Panc1 (cell line): Measurements from ENCODE around the gene PTPN9. TPM values are rescaled to one million over a fixed set of nuclear protein-coding genes. Genes with fewer than 3 reads are reported as not detected.
"Not testable (repeated sequence)": the region's sequence is repeated elsewhere in the genome, so short reads cannot be mapped to it uniquely, and the experiment has no call there.

Experiments
- ATAC-seq: fragments of 200-7000 bp; cut with Tn5 transposase; 2 replicates; pipeline ENCODE4 v1.9.1; 2020; ENCODE audit warnings: mild to moderate bottlenecking, moderate library complexity
- BruUV-seq: library from RNA; stranded (reverse); fragments of 400-500 nt; replicated peaks from 2 replicates; lab custom pipeline; 2021; lab: Mats Ljungman, UMichigan
- CTCF ChIA-PET: fragments of 300-600 bp; sonication (Branson Sonifier 250); formaldehyde crosslinking; loops from one replicate; lab custom pipeline; 2022; ENCODE audit warnings: antibody characterized with exemption; lab: Charles Lee
- POLR2A ChIA-PET: fragments of 300-600 bp; sonication (Branson Sonifier 250); formaldehyde crosslinking; loops from one replicate; lab custom pipeline; 2022; ENCODE audit warnings: antibody characterized with exemption; lab: Charles Lee
- DNase-seq: peaks from one replicate; pipeline ENCODE4 v3.0.0-alpha.2; 2010; ENCODE audit warnings: low read depth, low spot score
- H3K27ac ChIP-seq: 2 replicates; pipeline ENCODE4 v1.5.1; 2011; ENCODE audit warnings: mild to moderate bottlenecking, low read length, inconsistent platforms
- H3K27me3 ChIP-seq: fragments of 200-500 bp; sonication (Bioruptor generic); 2 replicates; pipeline ENCODE4 v1.6.0; 2014; ENCODE audit warnings: low read length, inconsistent platforms; ENCODE audit not compliant: control insufficient read depth, insufficient read depth
- H3K36me3 ChIP-seq: fragments of 200-500 bp; sonication (Bioruptor generic); 2 replicates; pipeline ENCODE4 v1.5.1; 2014; ENCODE audit warnings: inconsistent platforms, mild to moderate bottlenecking, low read length, moderate library complexity; ENCODE audit not compliant: control insufficient read depth, insufficient read depth
- H3K4me1 ChIP-seq: 2 replicates; pipeline ENCODE4 v1.5.1; 2011; ENCODE audit warnings: inconsistent platforms, mild to moderate bottlenecking, low read length, moderate library complexity; ENCODE audit not compliant: control insufficient read depth, insufficient read depth
- H3K4me3 ChIP-seq, 2 experiments: 2 replicates each; pipeline ENCODE4 v1.5.1; 2011 to 2012; ENCODE audit warnings: low read depth in 2 of 2, low read length in 2 of 2, mild to moderate bottlenecking in 2 of 2, inconsistent platforms in 1 of 2, moderate library complexity in 1 of 2
- H3K9me3 ChIP-seq: fragments of 200-500 bp; sonication (Bioruptor generic); 2 replicates; pipeline ENCODE4 v1.5.1; 2014; ENCODE audit warnings: low read depth, mild to moderate bottlenecking, inconsistent platforms, low read length, moderate library complexity; ENCODE audit not compliant: control insufficient read depth, insufficient read depth
- CTCF ChIP-seq: fragments of 450-650 bp; IDR thresholded peaks from 2 replicates; pipeline ENCODE4 v1.5.1; 2017; ENCODE audit warnings: mild to moderate bottlenecking
- POLR2AphosphoS5 ChIP-seq: IDR thresholded peaks from 2 replicates; pipeline ENCODE4 v1.6.1; 2012; ENCODE audit warnings: mild to moderate bottlenecking, low read depth, low read length, moderate library complexity
- REST ChIP-seq, 2 experiments: IDR thresholded peaks; 2 replicates each; pipeline ENCODE4 v1.6.1; 2011 to 2012; ENCODE audit warnings: low read depth in 2 of 2, control low read depth in 1 of 2, low read length in 1 of 2, mild to moderate bottlenecking in 1 of 2, moderate library complexity in 1 of 2; ENCODE audit not compliant: insufficient read depth in 1 of 2
- SIN3A ChIP-seq: IDR thresholded peaks from 2 replicates; pipeline ENCODE4 v1.6.1; 2012; ENCODE audit warnings: low read depth, mild to moderate bottlenecking, low read length, moderate library complexity, borderline replicate concordance; ENCODE audit not compliant: insufficient read depth
- TCF7L2 ChIP-seq: IDR thresholded peaks from 2 replicates; pipeline ENCODE4 v1.6.1; 2011; ENCODE audit warnings: mild to moderate bottlenecking, low read depth, low read length, inconsistent platforms
- in situ Hi-C: cut with HindIII; loops from 2 replicates; pipeline ENCODE4 v1.10.0; 2016; ENCODE audit warnings: low sequenced_read_pairs, low pct_unique_long_range_greater_than_20kb
- intact Hi-C: fragments of 100-400 bp; cut with micrococcal nuclease; formaldehyde crosslinking; loops from one replicate; pipeline ENCODE4 v1.10.0; 2022; ENCODE audit not compliant: unreplicated experiment
- total RNA-seq: library from RNA; stranded (reverse); gene quantifications from one replicate; pipeline ENCODE4 v1.2.1, GENCODE V29; 2021; ENCODE audit not compliant: unreplicated experiment

The PTPN9 gene
- total RNA-seq, 1 experiment from 2014 or later, result 38.4 TPM

DNA sequence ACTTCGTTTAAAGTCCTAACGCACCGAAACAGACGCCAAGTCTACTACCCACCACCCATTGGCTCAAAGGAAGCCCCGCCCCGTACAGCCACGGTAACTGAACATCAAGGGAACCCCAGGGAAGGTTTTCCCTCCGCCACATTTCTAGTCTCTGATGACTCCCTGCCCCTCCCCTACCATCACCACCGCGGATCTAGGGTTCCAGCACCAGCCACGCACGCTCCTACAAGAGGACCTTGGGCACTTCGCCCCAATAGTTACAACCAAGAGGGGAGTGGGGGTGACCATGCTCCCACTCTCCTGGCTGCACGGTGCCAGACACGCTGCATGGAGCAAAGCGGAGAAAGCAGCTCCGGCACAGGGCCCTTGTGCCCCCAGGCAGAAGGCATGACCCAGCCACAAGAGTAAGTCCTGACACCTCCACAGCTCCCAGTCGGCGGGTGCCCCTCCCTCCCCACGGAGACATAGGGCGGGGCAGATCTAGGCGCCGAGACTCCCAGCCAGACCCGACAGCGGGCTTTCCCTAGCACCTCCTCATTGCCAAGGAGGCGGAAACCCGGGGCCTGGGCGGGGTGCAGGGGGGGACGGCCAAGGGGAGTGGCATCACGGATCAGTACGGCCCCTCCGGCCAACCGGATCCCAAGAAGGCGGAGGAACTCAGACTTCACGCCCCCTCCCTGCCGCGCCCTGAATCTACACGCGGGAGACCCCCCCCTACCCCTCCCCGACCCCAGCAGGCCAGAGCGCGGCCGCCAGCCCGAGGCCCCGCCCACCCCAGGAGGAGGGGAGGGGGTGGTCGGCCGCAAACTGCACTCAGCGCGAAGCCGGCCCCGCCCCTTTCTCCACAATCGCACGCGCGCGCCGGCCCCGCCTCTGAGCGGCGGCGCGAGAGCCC lies 128.6 kb downstream of the PTPN9 start:
- ATAC-seq (peak; percentile 65), DNase-seq (peak; percentile 64)
- intact Hi-C loops, result no loop called here
- TF ChIP-seq TCF7L2 (peak; percentile 71), CTCF (no peak), SIN3A (peak; percentile 70; the same call in 1 of the 2 replicates), POLR2AphosphoS5 (no peak), REST (IDR thresholded peaks at IDR 0.05; ENCODE audit: insufficient read depth in 1 of 2, low read depth in 2 of 2, low read length in 1 of 2) (no peak)
- Histone ChIP-seq H3K9me3 (no peaks in the 10 kb centered on the region), H3K27ac (peak overlapping the region; percentile 80), H3K4me3 (peak overlapping the region; percentile 83 to 86), H3K36me3 (no peaks in the 10 kb centered on the region; the same call in 1 of the 2 replicates), H3K4me1 (peaks cover 18% of the 10 kb centered on the region), H3K27me3 (no peaks in the 10 kb centered on the region)
- in situ Hi-C loops, result no loop called here
- ChIA-PET POLR2A (interaction anchor here (0.6 to 1.3 kb wide), 3 partner anchors 42 to 82 kb away, joined by 6 to 19 read pairs (median 7); partner anchors contain the start of gene MAN2C1), CTCF (interaction anchor here (0.6 to 0.7 kb wide), 2 partner anchors 82 to 128 kb away, joined by 3 to 5 read pairs; no protein-coding TSS in a partner anchor)
- BruUV-seq, result no TSS peak

GRCh38 chr15:75449585-75450306 lies 129.4 kb downstream of the PTPN9 start:
- H3K27me3 ChIP-seq, result no peaks in the 10 kb centered on the region
- H3K4me3 ChIP-seq, result peak overlapping the region; percentile 83 to 86
- peaks cover 19% of the 10 kb centered on the region for H3K4me1 ChIP-seq
- intact Hi-C loops, result no loop called here
- no peaks in the 10 kb centered on the region for H3K9me3 ChIP-seq
- POLR2A ChIA-PET, result interaction anchor here (0.6 kb wide), 1 partner anchor 79 kb away, joined by 6 read pairs; no protein-coding TSS in a partner anchor
- BruUV-seq, result no TSS peak
- in situ Hi-C loops, result no loop called here
- no peaks in the 10 kb centered on the region; the same call in 1 of the 2 replicates for H3K36me3 ChIP-seq
- peak overlapping the region; percentile 80 for H3K27ac ChIP-seq
- no peak for ATAC-seq
- no peak for DNase-seq
- TF ChIP-seq SIN3A, result no peak
- no peak for TF ChIP-seq CTCF
- no peak for TF ChIP-seq POLR2AphosphoS5
- no peak for TF ChIP-seq TCF7L2
- no peak for TF ChIP-seq REST (IDR thresholded peaks at IDR 0.05; ENCODE audit: insufficient read depth in 1 of 2, low read depth in 2 of 2, low read length in 1 of 2)
- CTCF ChIA-PET, result interaction anchor here (0.7 kb wide), 1 partner anchor 129 kb away, joined by 5 read pairs; no protein-coding TSS in a partner anchor

- in situ Hi-C loops, POLR2A ChIA-PET, BruUV-seq, H3K27me3 ChIP-seq, H3K27ac ChIP-seq, intact Hi-C loops, CTCF ChIA-PET, DNase-seq, ATAC-seq, H3K4me3 ChIP-seq, H3K36me3 ChIP-seq, H3K9me3 ChIP-seq: not testable (repeated sequence)
- peaks cover 19% of the 10 kb centered on the region for H3K4me1 ChIP-seq
Observed at GRCh38 chr15:75448171-75448570, 130.9 kb downstream of the PTPN9 start.
